K562 (cell line): Measurements from ENCODE around the gene CHD5. TPM values are rescaled to one million over a fixed set of nuclear protein-coding genes. Genes with fewer than 3 reads are reported as not detected.

Experiments
- BRD4 ChIP-seq: fragments of 200-600 bp; sonication (generic); IDR thresholded peaks from 2 replicates; pipeline ENCODE4 v1.6.1; 2017; ENCODE audit warnings: inconsistent platforms
- CEBPG ChIP-seq, 3 experiments: fragments of 200-800 bp in 1 of 3; sonication (Bioruptor generic) in 1 of 3; sonication (generic) in 1 of 3; formaldehyde crosslinking in 1 of 3; IDR thresholded peaks in 2 of 3; conservative IDR thresholded peaks in 1 of 3; 2 replicates each; pipeline versions ENCODE4 v1.6.1 to v1.8.0; 2016 to 2022; ENCODE audit warnings: missing compliant biosample characterization in 2 of 3, missing genetic modification characterization in 2 of 3, mild to moderate bottlenecking in 1 of 3, missing genetic modification reagents in 1 of 3
- EP400 ChIP-seq: fragments of 450-650 bp; IDR thresholded peaks from 2 replicates; pipeline ENCODE4 v1.6.1; 2017; ENCODE audit warnings: antibody characterized with exemption, mild to moderate bottlenecking, moderate library complexity
- ETV5 ChIP-seq: sonication (generic); formaldehyde crosslinking; IDR thresholded peaks from 2 replicates; pipeline ENCODE4 v1.4.0; 2020; ENCODE audit warnings: low read depth, mild to moderate bottlenecking, missing genetic modification reagents
- GABPB2 ChIP-seq: fragments of 250-450 bp; sonication (Bioruptor Pico); conservative IDR thresholded peaks from 2 replicates; pipeline ENCODE4 v1.5.1; 2021; ENCODE audit warnings: mild to moderate bottlenecking
- GTF2A2 ChIP-seq: IDR thresholded peaks from 2 replicates; pipeline ENCODE4 v1.6.1; 2016; ENCODE audit warnings: mild to moderate bottlenecking, missing genetic modification characterization, missing compliant biosample characterization
- IRF2 ChIP-seq: sonication (generic); formaldehyde crosslinking; IDR thresholded peaks from 2 replicates; pipeline ENCODE4 v1.8.1; 2022; ENCODE audit warnings: mild to moderate bottlenecking, missing genetic modification reagents
- MECOM ChIP-seq: fragments of 250-450 bp; sonication (Bioruptor Pico); IDR thresholded peaks from 2 replicates; pipeline ENCODE4 v1.8.0; 2022; ENCODE audit warnings: inconsistent platforms
- MEF2D ChIP-seq: conservative IDR thresholded peaks from 2 replicates; pipeline ENCODE4 v1.6.1; 2016; ENCODE audit warnings: low read depth, missing genetic modification characterization, missing compliant biosample characterization
- MXI1 ChIP-seq: IDR thresholded peaks from 2 replicates; pipeline ENCODE4 v1.6.1; 2011; ENCODE audit warnings: low read depth, mild to moderate bottlenecking, improper control_type of control experiment, low read length
- MYC ChIP-seq, 2 experiments: fragments of 250-450 bp in 1 of 2; sonication (Bioruptor Pico) in 1 of 2; IDR thresholded peaks; 2 replicates each; pipeline versions ENCODE4 v1.5.1 to v1.6.1; 2012 to 2021; ENCODE audit warnings: low read depth in 2 of 2, borderline replicate concordance in 1 of 2, improper control_type of control experiment in 1 of 2, low read length in 1 of 2, mild to moderate bottlenecking in 1 of 2, moderate library complexity in 1 of 2
- NR2C1 ChIP-seq, 2 experiments: fragments of 450-650 bp; IDR thresholded peaks; 2 replicates each; pipeline ENCODE4 v1.6.1; 2017; ENCODE audit warnings: mild to moderate bottlenecking in 2 of 2, antibody characterized with exemption in 1 of 2, inconsistent platforms in 1 of 2, missing compliant biosample characterization in 1 of 2, missing genetic modification characterization in 1 of 2
- RBFOX2 ChIP-seq: fragments of 200-400 bp; formaldehyde crosslinking; IDR thresholded peaks from 2 replicates; pipeline ENCODE4 v1.6.1; 2017; ENCODE audit warnings: low read depth, mild to moderate bottlenecking, low read length, moderate library complexity
- SMARCA5 ChIP-seq: fragments of 450-650 bp; IDR thresholded peaks from 2 replicates; pipeline ENCODE4 v1.6.1; 2016
- SMARCE1 ChIP-seq: fragments of 450-650 bp; IDR thresholded peaks from 2 replicates; pipeline ENCODE4 v1.7.1; 2016; ENCODE audit warnings: mild to moderate bottlenecking
- SRSF7 ChIP-seq: fragments of 200-400 bp; formaldehyde crosslinking; optimal IDR thresholded peaks from 2 replicates; pipeline ENCODE3; 2017; ENCODE audit warnings: mild to moderate bottlenecking, low read depth, low read length
- ZNF175 ChIP-seq: fragments of 200-800 bp; sonication (Bioruptor generic); IDR thresholded peaks from 2 replicates; pipeline ENCODE4 v1.6.1; 2016; ENCODE audit warnings: low read depth, mild to moderate bottlenecking, missing genetic modification characterization, missing compliant biosample characterization
- ZNF232 ChIP-seq: sonication (generic); formaldehyde crosslinking; IDR thresholded peaks from 2 replicates; pipeline ENCODE4 v1.8.0; 2022; ENCODE audit warnings: mild to moderate bottlenecking, missing genetic modification reagents
- ZNF561 ChIP-seq: fragments of 450-650 bp; formaldehyde crosslinking; conservative IDR thresholded peaks from 2 replicates; pipeline ENCODE4 v1.4.0; 2020; ENCODE audit warnings: mild to moderate bottlenecking, moderate library complexity
- ZNF696 ChIP-seq: fragments of 250-450 bp; sonication (Bioruptor Pico); conservative IDR thresholded peaks from 2 replicates; pipeline ENCODE4 v1.4.0; 2020; ENCODE audit warnings: mild to moderate bottlenecking, moderate library complexity
- polyA plus RNA-seq, 8 experiments: library from polyadenylated mRNA; depleted of rRNA in 4 of 8; stranded (reverse) in 5 of 8; unstranded in 3 of 8; fragments of >200 nt; fragmentation: Nextera tagmentation in 2 of 8; fragmentation: Illumina TruSeq in 1 of 8; extraction: Ambion mirVana in 2 of 8; extraction: Trizol in 1 of 8; gene quantifications; 2 replicates each; pipeline versions ENCODE4 v1.2.1 to v1.2.3, GENCODE V29; 2011 to 2014; ENCODE audit warnings: inconsistent platforms in 1 of 8, missing spikeins in 1 of 8
- total RNA-seq, 7 experiments: library from RNA; depleted of rRNA in 6 of 7; stranded (reverse); fragments of >200 nt in 6 of 7; fragmentation: Illumina TruSeq in 2 of 7; extraction: Trizol in 2 of 7; gene quantifications; 2 replicates each; pipeline versions ENCODE4 v1.2.1 to v1.2.3, GENCODE V29; 2011 to 2021; ENCODE audit warnings: low replicate concordance in 1 of 7
- TF ChIP-seq, protein P1 (sequence below): sonication (generic); formaldehyde crosslinking; IDR thresholded peaks from 2 replicates; pipeline ENCODE4 v1.8.0; 2022; ENCODE audit warnings: missing genetic modification reagents, mild to moderate bottlenecking, moderate library complexity, borderline replicate concordance
- TF ChIP-seq, protein P2 (sequence below), 2 experiments: fragments of 450-650 bp; conservative IDR thresholded peaks; 2 replicates each; pipeline ENCODE4 v1.6.1; 2017; ENCODE audit warnings: mild to moderate bottlenecking in 2 of 2, moderate library complexity in 2 of 2
- TF ChIP-seq, protein P3 (sequence below): fragments of 250-450 bp; sonication (Bioruptor Pico); IDR thresholded peaks from 2 replicates; pipeline ENCODE4 v1.5.0; 2022; ENCODE audit warnings: mild to moderate bottlenecking

The CHD5 gene
- total and polyA plus RNA-seq, 9 of the 15 experiments (the other 6 are each of a cell fraction or from before 2014, with no cell fraction given), result 0.03 to 0.52 (median 0.11) TPM; not detected in 2

DNA sequence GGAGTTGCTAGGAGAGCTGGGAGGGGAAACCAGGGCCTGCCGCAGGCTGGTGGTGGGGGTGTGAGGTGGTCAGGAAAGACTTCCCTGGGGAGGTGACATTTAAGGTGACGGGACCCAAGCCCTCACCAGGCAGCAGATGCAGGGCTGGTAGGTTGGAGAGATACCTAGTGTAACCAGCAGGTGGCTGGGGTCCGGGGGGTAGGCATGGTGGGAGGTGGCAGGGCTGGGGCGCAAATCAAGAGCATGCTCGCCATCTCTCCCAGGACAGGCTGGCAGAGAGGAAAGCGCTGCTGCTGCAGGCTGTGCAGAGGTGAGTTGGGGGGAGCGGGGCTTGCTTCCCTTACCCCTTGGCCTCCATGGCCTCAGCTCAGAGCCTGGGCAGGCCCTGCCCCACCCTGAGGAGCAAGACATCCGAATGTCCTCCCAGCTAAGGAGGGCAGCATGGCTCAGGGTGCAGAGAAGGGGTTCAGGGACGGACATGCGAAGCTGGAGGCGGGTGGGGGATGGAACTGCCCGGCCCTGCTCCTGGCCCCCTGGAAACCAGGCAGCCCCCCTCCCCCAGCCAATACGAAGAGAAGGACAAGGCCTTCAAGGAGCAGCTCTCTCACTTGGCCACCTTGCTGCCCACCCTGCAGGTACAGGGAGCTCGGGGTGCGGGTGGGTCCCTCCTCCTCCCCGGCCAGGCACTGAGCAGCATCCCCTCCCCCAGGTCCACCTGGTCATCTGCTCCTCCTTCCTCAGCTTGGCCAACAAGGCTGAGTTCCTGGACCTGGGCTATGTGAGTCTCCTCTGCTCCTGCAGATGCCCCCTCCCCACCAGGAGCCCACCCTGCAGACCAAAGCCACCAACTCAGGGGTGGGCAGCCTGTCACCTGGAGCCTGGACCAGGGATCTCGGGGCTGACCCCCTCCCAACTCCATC lies 29.8 kb upstream of the CHD5 start (continued):
- TF ChIP-seq, protein P1, sequence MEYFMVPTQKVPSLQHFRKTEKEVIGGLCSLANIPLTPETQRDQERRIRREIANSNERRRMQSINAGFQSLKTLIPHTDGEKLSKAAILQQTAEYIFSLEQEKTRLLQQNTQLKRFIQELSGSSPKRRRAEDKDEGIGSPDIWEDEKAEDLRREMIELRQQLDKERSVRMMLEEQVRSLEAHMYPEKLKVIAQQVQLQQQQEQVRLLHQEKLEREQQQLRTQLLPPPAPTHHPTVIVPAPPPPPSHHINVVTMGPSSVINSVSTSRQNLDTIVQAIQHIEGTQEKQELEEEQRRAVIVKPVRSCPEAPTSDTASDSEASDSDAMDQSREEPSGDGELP (CRISPR knock-in tag), result 0 out of 2 replicates have a peak, but pooled peaks have one; percentile 41
- no peak for TF ChIP-seq ZNF232 (CRISPR knock-in tag)
- TF ChIP-seq CEBPG (CRISPR knock-in tag; IDR thresholded peaks at IDR 0.05), result no peak
- TF ChIP-seq CEBPG (tag; conservative IDR thresholded peaks at IDR 0.05 in 1 of 2, IDR thresholded peaks at IDR 0.05 in 1 of 2), result no peak
- 0 out of 2 replicates have a peak, but pooled peaks have one; percentile 47 for TF ChIP-seq RBFOX2
- no peak for TF ChIP-seq IRF2 (CRISPR knock-in tag)
- TF ChIP-seq GABPB2 (CRISPR knock-in tag), result no peak
- TF ChIP-seq MYC (IDR thresholded peaks at IDR 0.05; ENCODE audit: low read depth, low read length), result no peak
- no peak for TF ChIP-seq MYC (CRISPR knock-in tag; IDR thresholded peaks at IDR 0.05; ENCODE audit: borderline replicate concordance, low read depth)
- 0 out of 2 replicates have a peak, but pooled peaks have one; percentile 19 for TF ChIP-seq SMARCA5
- no peak for TF ChIP-seq MEF2D (tag)
- no peak for TF ChIP-seq ETV5 (CRISPR knock-in tag)
- no peak for TF ChIP-seq ZNF561 (CRISPR knock-in tag)
- no peak for TF ChIP-seq ZNF696 (CRISPR knock-in tag)
- no peak for TF ChIP-seq SMARCE1
- TF ChIP-seq NR2C1 (IDR thresholded peaks at IDR 0.05), result no peak
- no peak for TF ChIP-seq NR2C1 (tag; IDR thresholded peaks at IDR 0.05)
- TF ChIP-seq SRSF7, result no peak
- TF ChIP-seq MECOM (CRISPR knock-in tag), result no peak
- no peak for TF ChIP-seq EP400
- TF ChIP-seq ZNF175, result no peak
- no peak for TF ChIP-seq BRD4
- TF ChIP-seq, protein P2, sequence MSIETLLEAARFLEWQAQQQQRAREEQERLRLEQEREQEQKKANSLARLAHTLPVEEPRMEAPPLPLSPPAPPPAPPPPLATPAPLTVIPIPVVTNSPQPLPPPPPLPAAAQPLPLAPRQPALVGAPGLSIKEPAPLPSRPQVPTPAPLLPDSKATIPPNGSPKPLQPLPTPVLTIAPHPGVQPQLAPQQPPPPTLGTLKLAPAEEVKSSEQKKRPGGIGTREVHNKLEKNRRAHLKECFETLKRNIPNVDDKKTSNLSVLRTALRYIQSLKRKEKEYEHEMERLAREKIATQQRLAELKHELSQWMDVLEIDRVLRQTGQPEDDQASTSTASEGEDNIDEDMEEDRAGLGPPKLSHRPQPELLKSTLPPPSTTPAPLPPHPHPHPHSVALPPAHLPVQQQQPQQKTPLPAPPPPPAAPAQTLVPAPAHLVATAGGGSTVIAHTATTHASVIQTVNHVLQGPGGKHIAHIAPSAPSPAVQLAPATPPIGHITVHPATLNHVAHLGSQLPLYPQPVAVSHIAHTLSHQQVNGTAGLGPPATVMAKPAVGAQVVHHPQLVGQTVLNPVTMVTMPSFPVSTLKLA (conservative IDR thresholded peaks at IDR 0.05), result no peak
- no peak for TF ChIP-seq GTF2A2 (tag)
- TF ChIP-seq, protein P3, sequence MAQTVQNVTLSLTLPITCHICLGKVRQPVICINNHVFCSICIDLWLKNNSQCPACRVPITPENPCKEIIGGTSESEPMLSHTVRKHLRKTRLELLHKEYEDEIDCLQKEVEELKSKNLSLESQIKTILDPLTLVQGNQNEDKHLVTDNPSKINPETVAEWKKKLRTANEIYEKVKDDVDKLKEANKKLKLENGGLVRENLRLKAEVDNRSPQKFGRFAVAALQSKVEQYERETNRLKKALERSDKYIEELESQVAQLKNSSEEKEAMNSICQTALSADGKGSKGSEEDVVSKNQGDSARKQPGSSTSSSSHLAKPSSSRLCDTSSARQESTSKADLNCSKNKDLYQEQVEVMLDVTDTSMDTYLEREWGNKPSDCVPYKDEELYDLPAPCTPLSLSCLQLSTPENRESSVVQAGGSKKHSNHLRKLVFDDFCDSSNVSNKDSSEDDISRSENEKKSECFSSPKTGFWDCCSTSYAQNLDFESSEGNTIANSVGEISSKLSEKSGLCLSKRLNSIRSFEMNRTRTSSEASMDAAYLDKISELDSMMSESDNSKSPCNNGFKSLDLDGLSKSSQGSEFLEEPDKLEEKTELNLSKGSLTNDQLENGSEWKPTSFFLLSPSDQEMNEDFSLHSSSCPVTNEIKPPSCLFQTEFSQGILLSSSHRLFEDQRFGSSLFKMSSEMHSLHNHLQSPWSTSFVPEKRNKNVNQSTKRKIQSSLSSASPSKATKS (CRISPR knock-in tag), result no peak
- TF ChIP-seq MXI1, result no peak
